Glomerular endothelial cell (primary cell): Measurements from ENCODE around the gene HIGD1C. TPM values are rescaled to one million over a fixed set of nuclear protein-coding genes. Genes with fewer than 3 reads are reported as not detected.

Source experiments
- DNase-seq: peaks from one replicate; pipeline ENCODE4 v3.0.0-alpha.2; 2011; ENCODE audit warnings: low read depth, low spot score; ENCODE audit errors: extremely low read depth
- total RNA-seq: library from RNA; depleted of rRNA; stranded (reverse); fragments of >200 nt; gene quantifications from 2 replicates; pipeline ENCODE4 v1.2.3, GENCODE V29; 2015

Gene HIGD1C
- total RNA-seq, 1 donor from 2014 or later: not detected

GRCh38 chr12:50981319-50982239 is 29.2 kb downstream of the HIGD1C start:
- DNase-seq: no peak

DNA sequence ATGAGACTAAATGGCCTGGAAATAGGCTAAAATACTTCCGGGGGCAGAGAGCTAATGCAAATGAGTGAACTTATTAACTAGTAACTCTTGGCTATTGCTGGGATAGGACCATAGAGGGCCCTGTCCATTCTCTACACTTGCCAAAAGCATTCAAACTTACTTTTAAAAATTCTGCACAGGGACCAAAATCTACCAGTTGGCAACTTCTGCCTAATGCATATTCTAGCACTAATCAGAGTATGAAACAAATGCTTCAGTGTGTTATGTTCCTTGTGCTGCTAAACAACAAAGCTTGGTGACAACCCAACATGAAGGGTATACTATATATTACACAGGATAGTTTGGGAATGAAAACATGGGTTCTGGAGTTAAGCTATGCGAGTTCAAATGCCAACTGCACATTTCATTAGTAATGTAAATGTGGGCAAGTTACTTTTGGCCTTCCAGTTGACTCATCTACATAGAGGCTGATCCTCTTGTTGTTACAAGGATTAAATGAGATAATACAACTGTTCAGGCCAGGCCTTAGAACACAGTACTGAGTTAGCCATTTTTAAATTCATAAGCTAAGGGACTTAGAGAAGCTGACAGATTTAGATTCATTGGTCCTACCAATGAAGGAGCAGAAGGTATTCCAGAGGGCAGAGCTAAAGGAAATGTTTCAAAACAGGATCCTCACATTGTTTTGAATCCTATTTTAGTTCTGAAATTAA is 32.4 kb downstream of the HIGD1C start:
- no peak for DNase-seq

- DNase-seq: no peak
Measured at GRCh38 chr12:50985322-50985721, 33.0 kb downstream of the HIGD1C start.

GRCh38 chr12:50986966-50987737 is 34.8 kb downstream of the HIGD1C start:
- peak; percentile 62 for DNase-seq

DNA sequence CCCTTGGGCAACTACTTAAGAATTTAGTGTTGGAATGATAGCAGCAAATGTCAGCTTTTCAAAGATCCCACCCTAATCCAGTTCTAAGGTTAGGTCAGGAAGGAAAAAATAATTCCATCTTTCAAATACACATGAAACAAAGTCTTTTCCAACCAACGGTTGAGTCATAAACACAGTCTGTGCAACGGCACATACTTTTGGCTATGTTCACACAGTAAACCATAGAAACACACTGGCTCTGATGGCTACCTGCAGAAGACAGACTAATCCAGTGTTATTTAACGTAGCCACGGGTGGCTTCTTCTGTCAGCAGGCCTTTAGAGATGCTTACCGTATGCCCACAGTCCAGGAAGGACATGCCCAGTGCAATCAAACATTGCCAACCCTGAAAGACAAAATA is 35.7 kb downstream of the HIGD1C start:
- no peak for DNase-seq

DNA sequence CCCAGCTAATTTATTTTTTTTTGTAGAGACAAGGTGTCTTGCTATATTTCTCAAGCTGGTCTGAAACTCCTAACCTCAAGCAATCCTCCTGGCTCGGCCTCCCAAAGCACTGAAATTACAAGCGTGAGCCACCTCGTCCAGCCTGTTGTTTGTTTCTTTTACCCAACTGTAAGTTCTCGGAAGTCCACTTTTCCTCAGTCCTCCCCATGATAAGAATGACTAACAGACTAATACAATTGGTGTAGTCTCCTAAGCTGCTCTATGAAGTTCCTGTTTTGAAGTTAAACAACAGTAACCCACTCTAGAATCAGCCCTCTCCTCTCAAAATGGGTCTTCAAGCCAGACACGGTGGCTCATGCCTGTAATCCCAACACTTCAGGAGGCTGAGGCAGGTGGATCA is 36.5 kb downstream of the HIGD1C start:
- DNase-seq: no peak

- no peak for DNase-seq
Measured at GRCh38 chr12:50990147-50990727, 37.9 kb downstream of the HIGD1C start.

GRCh38 chr12:50990791-50991190 is 38.4 kb downstream of the HIGD1C start:
- no peak for DNase-seq

DNA sequence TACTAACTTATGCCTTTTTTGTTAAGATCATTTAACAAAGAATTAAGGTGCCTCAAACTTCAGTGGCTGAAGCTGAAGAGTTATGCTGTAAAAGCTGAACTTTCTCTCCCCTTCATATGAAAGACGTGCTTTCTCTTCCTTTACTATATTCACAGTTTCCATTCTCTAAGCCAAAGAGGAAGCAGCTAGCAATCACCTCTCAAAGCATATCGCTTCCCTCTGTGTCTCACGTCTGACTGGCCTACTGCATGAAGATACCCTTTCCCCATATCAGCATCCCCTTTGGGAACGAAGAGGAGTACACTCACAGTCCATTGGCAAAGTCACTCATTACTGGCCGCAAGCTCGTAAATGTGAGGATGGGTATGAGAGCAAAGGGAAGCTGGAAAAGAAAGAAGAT is 38.9 kb downstream of the HIGD1C start:
- no peak for DNase-seq

DNA sequence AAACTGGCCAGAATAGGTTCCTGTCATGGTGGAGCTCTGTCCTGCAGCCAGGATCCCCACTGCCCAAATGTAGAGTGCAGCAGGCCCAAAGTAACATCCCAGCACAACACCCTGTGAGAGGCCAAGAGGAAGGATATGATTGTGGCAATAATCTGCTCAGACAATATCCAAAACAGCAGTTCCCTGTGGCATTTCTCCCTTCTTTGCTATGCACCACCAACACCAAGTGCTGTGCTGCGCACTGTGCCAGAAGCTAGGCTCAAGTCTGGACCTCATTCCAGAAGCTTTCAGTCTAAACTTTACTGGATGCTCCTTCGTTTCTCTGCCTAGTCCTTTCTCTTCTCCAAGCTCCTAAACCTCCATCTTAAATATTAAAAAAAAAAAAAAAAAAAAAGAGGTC is 40.5 kb downstream of the HIGD1C start:
- DNase-seq: no peak

- DNase-seq: no peak
Measured at GRCh38 chr12:50999093-50999492, 46.7 kb downstream of the HIGD1C start.

- no peak for DNase-seq
Measured at GRCh38 chr12:51000245-51000644, 47.9 kb downstream of the HIGD1C start.

DNA sequence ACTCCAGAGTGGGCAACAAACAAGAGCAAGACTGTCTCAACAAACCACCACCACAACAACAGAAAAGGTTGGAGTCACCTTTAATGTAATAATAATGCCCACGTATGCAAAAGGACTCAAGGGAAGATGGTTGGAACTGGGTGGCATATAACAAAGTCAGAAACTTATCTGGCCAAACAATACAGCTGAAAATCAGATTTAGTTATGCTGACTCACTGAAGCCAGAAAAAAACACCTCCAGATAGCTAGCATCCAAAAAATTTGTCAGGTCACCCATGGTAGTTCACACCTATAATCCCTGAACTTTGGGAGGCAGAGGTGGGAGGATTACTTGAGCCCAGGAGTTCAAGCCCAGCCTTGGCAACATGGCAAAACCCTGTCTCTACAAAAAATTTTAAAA is 49.5 kb downstream of the HIGD1C start:
- no peak for DNase-seq

DNA sequence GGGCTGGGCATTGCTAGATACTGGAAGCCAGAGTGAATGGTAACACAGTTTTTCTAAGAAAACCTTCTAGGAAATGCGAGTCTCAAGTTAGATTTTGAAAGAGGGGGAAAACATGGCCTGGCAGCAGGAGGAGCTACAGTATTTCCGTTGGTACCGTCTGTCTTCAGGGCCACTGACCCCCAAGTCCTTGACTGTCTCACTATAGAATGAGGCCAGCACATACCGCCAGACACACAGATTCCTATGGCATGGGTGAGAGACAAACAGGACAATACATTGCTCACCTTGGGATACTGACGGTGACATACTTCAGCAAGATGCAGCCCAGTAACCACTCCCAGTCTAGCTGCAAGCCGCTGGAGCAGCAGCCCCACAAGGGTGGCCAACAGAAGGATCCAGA is 52.2 kb downstream of the HIGD1C start:
- DNase-seq: no peak

GRCh38 chr12:51005030-51005429 is 52.7 kb downstream of the HIGD1C start:
- no peak for DNase-seq

- no peak for DNase-seq
Measured at GRCh38 chr12:51005671-51006070, 53.3 kb downstream of the HIGD1C start.

DNA sequence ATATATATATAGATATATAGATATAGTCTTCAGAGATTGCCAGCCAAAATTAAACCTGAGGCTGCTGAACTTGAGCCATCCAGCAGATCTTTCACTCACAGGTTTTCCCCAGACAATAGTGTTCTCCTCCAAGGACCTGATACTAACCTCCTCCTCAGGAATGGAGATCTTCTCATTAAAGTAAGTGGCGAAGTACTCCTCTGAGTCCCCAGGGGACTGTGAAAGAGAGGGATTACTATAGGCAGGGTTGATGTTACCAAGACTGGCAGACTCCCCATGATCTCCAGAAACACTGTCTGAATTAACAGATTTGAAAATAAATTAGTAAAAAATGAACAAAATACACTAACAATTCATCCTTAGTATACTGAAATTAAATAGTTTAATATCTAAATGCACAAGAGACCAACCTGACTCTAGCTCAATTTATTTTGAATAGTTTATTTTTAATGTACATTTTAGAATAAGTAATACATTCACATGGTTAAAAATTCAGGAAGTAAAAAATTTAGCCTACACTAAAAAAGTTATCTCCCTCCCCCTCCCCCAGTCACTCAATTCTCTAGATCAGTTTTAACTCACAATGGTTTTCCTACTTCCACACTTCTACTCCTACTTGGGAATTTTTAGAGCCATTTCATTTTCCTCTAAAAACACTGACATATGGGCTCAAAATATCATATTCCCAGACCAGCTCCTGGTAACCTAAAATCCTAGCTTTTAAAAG is 56.1 kb downstream of the HIGD1C start:
- DNase-seq: no peak

- no peak for DNase-seq
Measured at GRCh38 chr12:51009056-51009440, 56.7 kb downstream of the HIGD1C start.

DNA sequence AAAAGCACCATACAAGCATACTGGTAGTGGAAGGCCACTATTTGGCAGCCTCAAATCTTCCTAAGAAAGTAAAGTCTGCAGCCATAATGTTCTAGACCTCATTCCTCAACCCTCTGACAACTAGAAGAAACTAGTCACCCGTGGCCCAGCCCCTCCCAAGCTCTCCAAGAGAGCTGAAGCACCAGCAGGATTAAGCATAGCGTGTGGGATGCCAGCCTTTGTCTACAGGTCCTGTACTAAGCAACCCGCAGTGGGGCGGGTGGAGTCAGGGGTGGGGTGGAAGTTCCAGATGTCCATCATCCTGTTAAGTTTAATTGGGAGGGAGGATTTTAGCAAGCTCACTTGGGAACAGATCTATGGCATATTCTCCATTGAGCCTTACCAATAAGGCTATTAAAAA is 59.6 kb downstream of the HIGD1C start:
- no peak for DNase-seq

DNA sequence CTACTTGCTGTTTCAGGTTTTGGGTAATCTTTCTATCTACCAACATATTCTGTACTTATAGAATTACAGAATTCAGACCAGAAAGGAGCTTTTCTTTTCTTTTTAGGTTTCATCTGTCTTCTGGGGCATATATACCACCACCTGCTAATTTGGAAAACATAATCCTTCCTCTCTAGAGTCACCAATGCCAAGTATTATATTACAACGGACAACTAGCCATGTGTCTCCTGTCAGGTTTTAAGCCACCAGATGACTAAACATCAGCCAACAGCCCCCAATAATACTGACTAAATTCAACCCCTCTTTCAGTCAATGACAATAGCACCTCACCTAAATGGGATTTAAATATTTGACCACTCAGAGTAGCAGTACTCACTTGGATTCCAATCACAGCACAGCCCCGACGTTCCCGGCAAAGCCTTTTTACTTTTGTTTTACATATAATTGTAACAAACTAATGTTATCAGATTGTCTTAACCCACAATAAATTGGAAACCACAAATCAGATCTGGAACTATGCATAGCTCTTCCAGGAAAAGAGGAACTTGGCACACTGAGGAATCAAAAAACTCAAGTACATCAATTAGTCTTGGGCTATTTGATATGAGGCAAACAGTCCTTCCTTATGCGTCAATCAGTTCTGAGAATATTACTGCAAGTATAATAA is 60.4 kb downstream of the HIGD1C start:
- DNase-seq: no peak
